T-helper 17 cell (primary cell): ENCODE measurements around the gene RHBDL3. TPM values are rescaled to one million over a fixed set of nuclear protein-coding genes. Genes with fewer than 3 reads are reported as not detected.

Experiments used
- ATAC-seq: fragments of 150-1000 bp; cut with Tn5 transposase; 2 replicates; pipeline ENCODE4 v1.10.0; 2021; ENCODE audit warnings: mild to moderate bottlenecking, moderate library complexity
- DNase-seq, 3 donors: peaks; one replicate each; pipeline versions ENCODE4 v3.0.0 to v3.0.0-alpha.2; 2020 to 2021
- H3K9me3 ChIP-seq: one replicate; pipeline ENCODE4 v1.7.0; 2013; ENCODE audit warnings: low read length, mild to moderate bottlenecking; ENCODE audit not compliant: control insufficient read depth, poor library complexity, severe bottlenecking
- H3K27ac Mint-ChIP-seq: one replicate; pipeline ENCODE4 v1.8.0; 2022; ENCODE audit warnings: mild to moderate bottlenecking, moderate library complexity, mixed read lengths
- H3K27me3 Mint-ChIP-seq: one replicate; pipeline ENCODE4 v1.8.0; 2022; ENCODE audit warnings: mixed read lengths
- H3K36me3 Mint-ChIP-seq: one replicate; pipeline ENCODE4 v1.8.0; 2022; ENCODE audit warnings: low read depth, mixed read lengths
- H3K4me1 Mint-ChIP-seq: one replicate; pipeline ENCODE4 v1.8.0; 2022; ENCODE audit warnings: mild to moderate bottlenecking, mixed read lengths
- H3K4me3 Mint-ChIP-seq: one replicate; pipeline ENCODE4 v1.8.0; 2022; ENCODE audit warnings: mild to moderate bottlenecking, moderate library complexity, mixed read lengths
- total RNA-seq, 4 donors: library from RNA in 2 of 4; stranded (reverse) in 2 of 4; gene quantifications; one replicate each; pipeline ENCODE4 v1.2.3 and lab custom pipeline; 2022 to 2026

Gene RHBDL3
- total RNA-seq, 2 donors from 2014 or later: 0.10 to 0.15 TPM

DNA sequence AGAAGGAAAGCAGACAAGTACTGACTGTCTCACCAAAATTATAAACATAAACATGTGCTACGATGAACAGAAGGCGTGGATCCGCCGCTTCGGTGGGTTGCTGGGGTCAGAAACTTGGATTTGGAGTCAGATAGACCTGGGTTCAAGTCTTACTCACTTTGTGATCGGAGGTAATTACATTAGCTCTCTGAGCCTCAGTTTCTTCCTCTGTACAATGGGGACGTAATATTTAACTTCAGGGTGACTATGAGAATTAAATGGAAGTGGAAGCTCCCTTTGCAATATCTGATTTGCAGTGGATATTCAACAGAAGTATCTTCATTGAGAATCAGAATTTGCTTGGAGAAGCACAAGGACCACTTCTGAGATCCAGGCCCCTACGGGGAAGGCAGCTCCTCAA, 6.2 kb downstream of the RHBDL3 start:
- no peaks in the 10 kb centered on the region for H3K9me3 ChIP-seq
- ATAC-seq (no peak), DNase-seq (no peak)
- H3K27me3 Mint-ChIP-seq: peaks cover 60% of the 10 kb centered on the region
- no peak overlapping the region for H3K4me3 Mint-ChIP-seq
- no peak overlapping the region for H3K27ac Mint-ChIP-seq
- peaks cover 19% of the 10 kb centered on the region for H3K4me1 Mint-ChIP-seq
- H3K36me3 Mint-ChIP-seq: peaks cover 4% of the 10 kb centered on the region

- Mint-ChIP-seq H3K27me3 (peaks cover 47% of the 10 kb centered on the region), H3K27ac (no peak overlapping the region), H3K4me3 (no peak overlapping the region), H3K4me1 (peaks cover 5% of the 10 kb centered on the region), H3K36me3 (no peaks in the 10 kb centered on the region)
- no peaks in the 10 kb centered on the region for H3K9me3 ChIP-seq
- ATAC-seq (no peak), DNase-seq (no peak)
Measured at GRCh38 chr17:32274101-32274500, 8.5 kb downstream of the RHBDL3 start.

DNA sequence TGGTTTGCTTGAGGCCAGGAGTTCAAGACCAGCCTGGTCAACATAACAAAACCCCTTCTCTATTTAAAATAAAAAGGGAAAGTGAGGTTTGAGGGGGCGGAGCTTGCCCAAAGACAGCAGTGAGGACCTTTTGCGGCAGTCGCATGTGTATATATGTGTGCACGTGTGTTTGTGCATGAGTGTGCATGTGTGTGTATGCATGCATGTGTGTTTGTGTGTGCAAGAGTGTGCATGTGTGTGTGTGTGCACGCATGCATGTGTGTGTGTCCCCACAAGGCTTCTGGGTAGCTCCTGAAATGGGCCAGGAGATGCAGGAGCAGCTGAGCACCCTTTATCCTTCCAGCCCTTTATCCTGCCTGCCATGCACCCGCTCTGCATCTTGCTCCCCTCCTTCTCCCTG, 9.0 kb downstream of the RHBDL3 start:
- Mint-ChIP-seq H3K27ac (no peak overlapping the region), H3K27me3 (peaks cover 44% of the 10 kb centered on the region), H3K36me3 (no peaks in the 10 kb centered on the region), H3K4me3 (no peak overlapping the region), H3K4me1 (peaks cover 3% of the 10 kb centered on the region)
- H3K9me3 ChIP-seq: no peaks in the 10 kb centered on the region
- ATAC-seq (no peak), DNase-seq (no peak)

GRCh38 chr17:32275060-32276042, 9.7 kb downstream of the RHBDL3 start:
- peaks cover 4% of the 10 kb centered on the region for H3K4me1 Mint-ChIP-seq

DNA sequence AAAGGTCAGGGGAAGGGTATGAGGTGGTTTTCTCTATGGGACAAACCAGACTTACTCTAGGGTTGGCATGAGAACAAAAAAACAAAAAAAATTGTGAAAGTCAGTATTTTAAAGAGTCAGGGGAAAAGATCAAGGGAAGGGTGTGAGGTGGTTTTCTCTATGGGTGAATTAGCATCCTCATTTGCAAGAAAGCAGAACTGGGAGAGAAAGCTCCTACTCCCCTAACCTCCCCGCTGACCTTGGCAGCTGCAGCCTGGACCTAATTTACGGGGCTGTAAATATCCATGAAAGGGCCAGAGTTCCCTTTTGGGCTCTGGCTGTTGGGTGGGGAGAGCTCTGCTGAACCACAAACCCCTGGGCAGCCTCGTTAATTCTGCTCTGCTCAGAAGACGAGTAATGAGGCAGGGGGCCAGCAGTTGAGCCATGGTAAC, 10.6 kb downstream of the RHBDL3 start:
- no peak overlapping the region for H3K4me3 Mint-ChIP-seq
- ATAC-seq: no peak

More at GRCh38 chr17:32275060-32276042, 9.7 kb downstream of the RHBDL3 start:
- DNase-seq (no peak), ATAC-seq (no peak)
- H3K4me3 Mint-ChIP-seq: no peak overlapping the region
- peaks cover 45% of the 10 kb centered on the region for H3K27me3 Mint-ChIP-seq
- no peak overlapping the region for H3K27ac Mint-ChIP-seq
- H3K9me3 ChIP-seq: no peaks in the 10 kb centered on the region
- H3K36me3 Mint-ChIP-seq: no peaks in the 10 kb centered on the region

GRCh38 chr17:32277284-32277683, 11.7 kb downstream of the RHBDL3 start:
- ATAC-seq (no peak), DNase-seq (no peak)
- Mint-ChIP-seq H3K4me1 (peaks cover 4% of the 10 kb centered on the region), H3K27ac (no peak overlapping the region), H3K27me3 (peaks cover 37% of the 10 kb centered on the region), H3K36me3 (no peaks in the 10 kb centered on the region), H3K4me3 (no peak overlapping the region)
- no peaks in the 10 kb centered on the region for H3K9me3 ChIP-seq

More for the DNA sequence above, 10.6 kb downstream of the RHBDL3 start:
- no peak for DNase-seq
- Mint-ChIP-seq H3K36me3 (no peaks in the 10 kb centered on the region), H3K4me1 (peaks cover 4% of the 10 kb centered on the region), H3K27ac (no peak overlapping the region), H3K27me3 (peaks cover 43% of the 10 kb centered on the region)
- H3K9me3 ChIP-seq: no peaks in the 10 kb centered on the region

DNA sequence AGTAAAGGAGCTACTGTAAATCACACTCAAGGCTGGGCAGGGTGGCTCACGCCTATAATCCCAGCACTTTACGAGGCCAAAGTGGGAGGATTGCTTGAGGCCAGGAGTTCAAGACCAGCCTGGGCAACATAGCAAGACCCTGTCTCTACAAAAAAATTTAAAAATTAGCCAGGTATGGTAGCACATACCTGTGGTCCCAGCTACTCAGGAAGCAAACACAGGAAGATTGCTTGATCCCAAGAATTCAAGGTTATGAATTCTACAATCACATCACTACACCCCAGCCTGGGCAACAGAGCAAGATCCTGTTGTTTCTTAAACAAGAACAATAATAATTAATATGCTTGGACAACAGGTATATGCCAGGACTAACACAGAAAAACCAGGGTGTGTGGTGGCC, 13.2 kb downstream of the RHBDL3 start:
- no peaks in the 10 kb centered on the region for H3K9me3 ChIP-seq
- Mint-ChIP-seq H3K27me3 (peaks cover 34% of the 10 kb centered on the region), H3K36me3 (peaks cover 3% of the 10 kb centered on the region), H3K27ac (no peak overlapping the region), H3K4me3 (no peak overlapping the region), H3K4me1 (peaks cover 4% of the 10 kb centered on the region)
- DNase-seq (no peak), ATAC-seq (no peak)

GRCh38 chr17:32279891-32280716, 14.5 kb downstream of the RHBDL3 start:
- Mint-ChIP-seq H3K4me3 (no peak overlapping the region), H3K27ac (no peak overlapping the region), H3K4me1 (peaks cover 4% of the 10 kb centered on the region), H3K36me3 (peaks cover 3% of the 10 kb centered on the region), H3K27me3 (peaks cover 35% of the 10 kb centered on the region)
- ATAC-seq (no peak), DNase-seq (no peak)
- H3K9me3 ChIP-seq: no peaks in the 10 kb centered on the region

DNA sequence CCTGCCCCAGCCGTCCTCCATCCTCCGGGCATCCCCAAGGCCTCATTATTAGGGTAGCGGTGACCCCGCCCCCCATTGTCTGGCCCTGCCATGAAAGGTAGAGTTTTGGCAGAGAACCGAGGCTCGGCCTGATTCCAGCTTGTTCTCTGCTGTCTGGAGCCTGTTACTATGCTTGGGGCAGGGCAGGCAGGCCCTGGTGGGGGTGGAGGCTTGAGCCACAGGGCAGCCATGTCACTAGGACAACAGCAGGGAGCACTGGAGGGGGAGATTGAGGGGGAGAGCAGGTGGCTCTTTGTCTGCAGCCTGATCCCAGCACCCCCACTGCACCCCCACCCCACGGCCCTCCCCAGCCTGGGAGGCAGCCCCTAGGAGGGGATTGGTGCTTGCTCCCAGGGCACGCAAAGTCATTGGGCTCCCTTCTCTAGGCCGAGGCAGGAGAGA, 15.4 kb downstream of the RHBDL3 start:
- no peak overlapping the region for H3K4me3 Mint-ChIP-seq
- H3K9me3 ChIP-seq: no peaks in the 10 kb centered on the region
- ATAC-seq (no peak), DNase-seq (no peak)
- no peak overlapping the region for H3K27ac Mint-ChIP-seq
- peaks cover 4% of the 10 kb centered on the region for H3K4me1 Mint-ChIP-seq
- H3K36me3 Mint-ChIP-seq: peaks cover 3% of the 10 kb centered on the region
- H3K27me3 Mint-ChIP-seq: peaks cover 30% of the 10 kb centered on the region

GRCh38 chr17:32283745-32284201, 18.1 kb downstream of the RHBDL3 start:
- Mint-ChIP-seq H3K27ac (no peak overlapping the region), H3K4me1 (peaks cover 4% of the 10 kb centered on the region), H3K36me3 (peaks cover 3% of the 10 kb centered on the region), H3K4me3 (no peak overlapping the region), H3K27me3 (peaks cover 25% of the 10 kb centered on the region)
- DNase-seq (no peak), ATAC-seq (no peak)
- H3K9me3 ChIP-seq: no peaks in the 10 kb centered on the region

- no peaks in the 10 kb centered on the region for H3K9me3 ChIP-seq
- Mint-ChIP-seq H3K4me1 (peaks cover 3% of the 10 kb centered on the region), H3K4me3 (no peak overlapping the region), H3K27ac (no peak overlapping the region), H3K36me3 (peaks cover 3% of the 10 kb centered on the region), H3K27me3 (peaks cover 18% of the 10 kb centered on the region)
- ATAC-seq (no peak), DNase-seq (no peak)
Measured at GRCh38 chr17:32285306-32285705, 19.7 kb downstream of the RHBDL3 start.

- no peak overlapping the region for H3K27ac Mint-ChIP-seq
- H3K4me3 Mint-ChIP-seq: no peak overlapping the region
- peaks cover 18% of the 10 kb centered on the region for H3K27me3 Mint-ChIP-seq
- H3K36me3 Mint-ChIP-seq: peaks cover 3% of the 10 kb centered on the region
- no peak for ATAC-seq
- no peaks in the 10 kb centered on the region for H3K9me3 ChIP-seq
- H3K4me1 Mint-ChIP-seq: peaks cover 3% of the 10 kb centered on the region
- DNase-seq: no peak
Measured at GRCh38 chr17:32285746-32286517, 20.3 kb downstream of the RHBDL3 start.
